ENCODE results near the gene AMPH.

DNA sequence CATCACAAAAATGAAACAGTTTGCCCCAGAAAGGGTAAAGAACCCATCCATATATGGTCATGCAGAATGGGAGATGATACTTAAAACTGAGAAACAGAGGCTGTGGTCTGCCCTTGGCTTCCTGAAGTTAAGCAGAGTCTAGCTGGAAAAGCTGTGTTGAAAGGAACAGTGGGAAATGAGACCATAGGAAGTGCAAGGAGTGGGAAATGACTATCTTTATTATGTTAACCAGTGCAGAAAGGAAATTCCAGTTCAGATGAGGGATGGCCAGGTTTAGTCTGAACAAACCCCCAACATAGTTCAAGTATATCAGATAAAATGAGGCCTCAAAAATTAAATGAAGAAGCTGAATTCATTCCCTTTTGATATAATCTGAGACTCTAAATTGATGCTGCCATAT lies 245.5 kb downstream of the AMPH start:
- TF ChIP-seq, protein P1, sequence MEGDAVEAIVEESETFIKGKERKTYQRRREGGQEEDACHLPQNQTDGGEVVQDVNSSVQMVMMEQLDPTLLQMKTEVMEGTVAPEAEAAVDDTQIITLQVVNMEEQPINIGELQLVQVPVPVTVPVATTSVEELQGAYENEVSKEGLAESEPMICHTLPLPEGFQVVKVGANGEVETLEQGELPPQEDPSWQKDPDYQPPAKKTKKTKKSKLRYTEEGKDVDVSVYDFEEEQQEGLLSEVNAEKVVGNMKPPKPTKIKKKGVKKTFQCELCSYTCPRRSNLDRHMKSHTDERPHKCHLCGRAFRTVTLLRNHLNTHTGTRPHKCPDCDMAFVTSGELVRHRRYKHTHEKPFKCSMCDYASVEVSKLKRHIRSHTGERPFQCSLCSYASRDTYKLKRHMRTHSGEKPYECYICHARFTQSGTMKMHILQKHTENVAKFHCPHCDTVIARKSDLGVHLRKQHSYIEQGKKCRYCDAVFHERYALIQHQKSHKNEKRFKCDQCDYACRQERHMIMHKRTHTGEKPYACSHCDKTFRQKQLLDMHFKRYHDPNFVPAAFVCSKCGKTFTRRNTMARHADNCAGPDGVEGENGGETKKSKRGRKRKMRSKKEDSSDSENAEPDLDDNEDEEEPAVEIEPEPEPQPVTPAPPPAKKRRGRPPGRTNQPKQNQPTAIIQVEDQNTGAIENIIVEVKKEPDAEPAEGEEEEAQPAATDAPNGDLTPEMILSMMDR (IDR thresholded peaks at IDR 0.05) = no peak
- TF ChIP-seq POLR2A (IDR thresholded peaks at IDR 0.05) = no peak
